ENCODE measurements around the gene TRIM9. TPM values are rescaled to one million over a fixed set of nuclear protein-coding genes. Genes with fewer than 3 reads are reported as not detected.

The TRIM9 gene
- total RNA-seq, 1 experiment from 2014 or later = 2.6 TPM

GRCh38 chr14:50978888-50979287 lies 116.0 kb downstream of the TRIM9 start:
- POLR2A ChIA-PET (ENCODE audit: unreplicated experiment) = no interaction called here
- Histone ChIP-seq H4K20me1 (ENCODE audit: low read length) (no peaks in the 10 kb centered on the region), H3K79me2 (ENCODE audit: low read length) (no peaks in the 10 kb centered on the region), H3K9ac (ENCODE audit: low read length) (no peak overlapping the region), H3K27ac (ENCODE audit: low read length) (no peak overlapping the region), H3F3A (ENCODE audit: low read length, unreplicated experiment) (no peaks in the 10 kb centered on the region), H3K27me3 (ENCODE audit: low read length) (peaks cover 11% of the 10 kb centered on the region; the same call in 1 of the 2 replicates), H3K9me2 (replicated peaks; ENCODE audit: low read length) (no peaks in the 10 kb centered on the region), H3K4me2 (ENCODE audit: low read length) (no peak overlapping the region), H2AFZ (ENCODE audit: low read length) (no peak overlapping the region), H3K4me3 (ENCODE audit: low read length) (no peak overlapping the region), H3K36me3 (ENCODE audit: low read depth, low read length) (no peaks in the 10 kb centered on the region), H3K9me3 (ENCODE audit: low read length) (no peaks in the 10 kb centered on the region), H3K4me1 (ENCODE audit: insufficient read depth, low read length) (no peaks in the 10 kb centered on the region)
- intact Hi-C loops (cut with micrococcal nuclease) = no loop called here
- ATAC-seq (no peak), DNase-seq (no peak)
- CTCF ChIA-PET = no interaction called here
- TF ChIP-seq EZH2 (IDR thresholded peaks at IDR 0.05; ENCODE audit: low read length, unreplicated experiment) (no peak), EZH2phosphoT487 (IDR thresholded peaks at IDR 0.05; ENCODE audit: borderline replicate concordance, low read length) (no peak)
- TF ChIP-seq, protein P1, sequence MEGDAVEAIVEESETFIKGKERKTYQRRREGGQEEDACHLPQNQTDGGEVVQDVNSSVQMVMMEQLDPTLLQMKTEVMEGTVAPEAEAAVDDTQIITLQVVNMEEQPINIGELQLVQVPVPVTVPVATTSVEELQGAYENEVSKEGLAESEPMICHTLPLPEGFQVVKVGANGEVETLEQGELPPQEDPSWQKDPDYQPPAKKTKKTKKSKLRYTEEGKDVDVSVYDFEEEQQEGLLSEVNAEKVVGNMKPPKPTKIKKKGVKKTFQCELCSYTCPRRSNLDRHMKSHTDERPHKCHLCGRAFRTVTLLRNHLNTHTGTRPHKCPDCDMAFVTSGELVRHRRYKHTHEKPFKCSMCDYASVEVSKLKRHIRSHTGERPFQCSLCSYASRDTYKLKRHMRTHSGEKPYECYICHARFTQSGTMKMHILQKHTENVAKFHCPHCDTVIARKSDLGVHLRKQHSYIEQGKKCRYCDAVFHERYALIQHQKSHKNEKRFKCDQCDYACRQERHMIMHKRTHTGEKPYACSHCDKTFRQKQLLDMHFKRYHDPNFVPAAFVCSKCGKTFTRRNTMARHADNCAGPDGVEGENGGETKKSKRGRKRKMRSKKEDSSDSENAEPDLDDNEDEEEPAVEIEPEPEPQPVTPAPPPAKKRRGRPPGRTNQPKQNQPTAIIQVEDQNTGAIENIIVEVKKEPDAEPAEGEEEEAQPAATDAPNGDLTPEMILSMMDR (conservative IDR thresholded peaks at IDR 0.05; ENCODE audit: low read depth, low read length) = no peak
- no TSS peak for BruUV-seq (replicated peaks)

GRCh38 chr14:50978529-50978871 lies 116.4 kb downstream of the TRIM9 start:
- Histone ChIP-seq H2AFZ (ENCODE audit: low read length) (no peak overlapping the region), H3K27me3 (ENCODE audit: low read length) (peaks cover 11% of the 10 kb centered on the region; the same call in 1 of the 2 replicates), H3K79me2 (ENCODE audit: low read length) (no peaks in the 10 kb centered on the region), H3F3A (ENCODE audit: low read length, unreplicated experiment) (no peaks in the 10 kb centered on the region), H3K4me1 (ENCODE audit: insufficient read depth, low read length) (no peaks in the 10 kb centered on the region), H4K20me1 (ENCODE audit: low read length) (no peaks in the 10 kb centered on the region), H3K27ac (ENCODE audit: low read length) (no peak overlapping the region), H3K4me2 (ENCODE audit: low read length) (no peak overlapping the region), H3K36me3 (ENCODE audit: low read depth, low read length) (no peaks in the 10 kb centered on the region), H3K9ac (ENCODE audit: low read length) (no peak overlapping the region), H3K9me3 (ENCODE audit: low read length) (no peaks in the 10 kb centered on the region), H3K9me2 (replicated peaks; ENCODE audit: low read length) (no peaks in the 10 kb centered on the region), H3K4me3 (ENCODE audit: low read length) (no peak overlapping the region)
- DNase-seq = no peak
- intact Hi-C loops (cut with micrococcal nuclease) = no loop called here
- TF ChIP-seq EZH2 (IDR thresholded peaks at IDR 0.05; ENCODE audit: low read length, unreplicated experiment) = no peak
- TF ChIP-seq, protein P1 (conservative IDR thresholded peaks at IDR 0.05; ENCODE audit: low read depth, low read length) = no peak
- TF ChIP-seq EZH2phosphoT487 (IDR thresholded peaks at IDR 0.05; ENCODE audit: borderline replicate concordance, low read length) = no peak
- no TSS peak for BruUV-seq (replicated peaks)
- ChIA-PET POLR2A (ENCODE audit: unreplicated experiment) (no interaction called here), CTCF (no interaction called here)
- ATAC-seq = no peak

DNA sequence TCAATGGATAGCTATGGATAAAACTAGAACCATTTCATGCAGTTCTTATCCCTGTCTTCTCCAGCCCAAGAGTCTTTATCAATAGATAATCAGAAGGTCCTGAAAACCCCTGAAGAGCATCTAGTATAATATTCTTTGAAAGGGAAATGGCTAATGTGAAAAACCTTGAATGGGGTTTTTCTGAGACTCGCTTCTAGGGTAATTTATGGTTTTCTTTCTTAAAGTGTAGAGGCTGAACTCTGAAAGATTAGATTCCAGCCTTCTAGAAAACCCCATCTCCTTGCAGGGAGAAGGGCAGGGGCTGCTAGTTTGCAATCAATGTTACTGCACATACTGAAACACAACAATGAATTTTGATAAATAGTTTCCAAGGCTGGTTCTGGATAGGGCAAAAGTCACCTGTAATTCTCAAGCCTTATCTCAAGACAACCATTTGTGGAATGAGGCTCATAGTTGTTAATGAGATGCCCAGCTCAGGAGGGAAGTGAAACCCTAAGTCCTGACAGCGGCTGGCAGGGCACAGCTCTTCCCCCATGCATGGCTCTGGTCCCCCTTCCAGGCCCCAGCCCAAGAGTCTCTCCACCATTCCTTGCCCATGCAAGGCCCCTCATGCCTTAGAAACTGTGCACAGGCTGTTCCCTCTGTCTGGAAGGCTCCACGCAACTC lies 116.9 kb downstream of the TRIM9 start:
- H3K27me3 ChIP-seq (ENCODE audit: low read length) = peaks cover 11% of the 10 kb centered on the region; the same call in 1 of the 2 replicates

More for the DNA sequence above, 116.9 kb downstream of the TRIM9 start:
- Histone ChIP-seq H3K9ac (ENCODE audit: low read length) (no peak overlapping the region), H3K36me3 (ENCODE audit: low read depth, low read length) (no peaks in the 10 kb centered on the region), H4K20me1 (ENCODE audit: low read length) (no peaks in the 10 kb centered on the region), H3K4me1 (ENCODE audit: insufficient read depth, low read length) (no peaks in the 10 kb centered on the region), H3F3A (ENCODE audit: low read length, unreplicated experiment) (no peaks in the 10 kb centered on the region), H3K9me3 (ENCODE audit: low read length) (no peaks in the 10 kb centered on the region), H3K4me3 (ENCODE audit: low read length) (no peak overlapping the region), H2AFZ (ENCODE audit: low read length) (no peak overlapping the region), H3K4me2 (ENCODE audit: low read length) (no peak overlapping the region), H3K9me2 (replicated peaks; ENCODE audit: low read length) (no peaks in the 10 kb centered on the region), H3K79me2 (ENCODE audit: low read length) (no peaks in the 10 kb centered on the region), H3K27ac (ENCODE audit: low read length) (no peak overlapping the region)
- POLR2A ChIA-PET (ENCODE audit: unreplicated experiment) = interaction anchor here (0.6 kb wide), 1 partner anchor 266 kb away, joined by 7 read pairs; no protein-coding TSS in a partner anchor
- ATAC-seq = no peak
- intact Hi-C loops (cut with micrococcal nuclease) = no loop called here
- no peak for TF ChIP-seq EZH2 (IDR thresholded peaks at IDR 0.05; ENCODE audit: low read length, unreplicated experiment)
- TF ChIP-seq EZH2phosphoT487 (IDR thresholded peaks at IDR 0.05; ENCODE audit: borderline replicate concordance, low read length) = no peak
- TF ChIP-seq, protein P1 (conservative IDR thresholded peaks at IDR 0.05; ENCODE audit: low read depth, low read length) = no peak
- CTCF ChIA-PET = no interaction called here
- BruUV-seq (replicated peaks) = no TSS peak
- no peak for DNase-seq
